HG03575 (cell line): Measurements from ENCODE around the gene CLDN10.
"Not testable (repeated sequence)": the region's sequence is repeated elsewhere in the genome, so short reads cannot be mapped to it uniquely, and the experiment has no call there.

ENCODE experiments used
- ATAC-seq: cut with Tn5 transposase; IDR thresholded peaks from one replicate; pipeline ENCODE4 v1.9.1; 2021; ENCODE audit not compliant: unreplicated experiment, insufficient number of reproducible peaks, low FRiP score; ENCODE audit errors: extremely low read depth

Gene CLDN10, protein sequence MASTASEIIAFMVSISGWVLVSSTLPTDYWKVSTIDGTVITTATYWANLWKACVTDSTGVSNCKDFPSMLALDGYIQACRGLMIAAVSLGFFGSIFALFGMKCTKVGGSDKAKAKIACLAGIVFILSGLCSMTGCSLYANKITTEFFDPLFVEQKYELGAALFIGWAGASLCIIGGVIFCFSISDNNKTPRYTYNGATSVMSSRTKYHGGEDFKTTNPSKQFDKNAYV

DNA sequence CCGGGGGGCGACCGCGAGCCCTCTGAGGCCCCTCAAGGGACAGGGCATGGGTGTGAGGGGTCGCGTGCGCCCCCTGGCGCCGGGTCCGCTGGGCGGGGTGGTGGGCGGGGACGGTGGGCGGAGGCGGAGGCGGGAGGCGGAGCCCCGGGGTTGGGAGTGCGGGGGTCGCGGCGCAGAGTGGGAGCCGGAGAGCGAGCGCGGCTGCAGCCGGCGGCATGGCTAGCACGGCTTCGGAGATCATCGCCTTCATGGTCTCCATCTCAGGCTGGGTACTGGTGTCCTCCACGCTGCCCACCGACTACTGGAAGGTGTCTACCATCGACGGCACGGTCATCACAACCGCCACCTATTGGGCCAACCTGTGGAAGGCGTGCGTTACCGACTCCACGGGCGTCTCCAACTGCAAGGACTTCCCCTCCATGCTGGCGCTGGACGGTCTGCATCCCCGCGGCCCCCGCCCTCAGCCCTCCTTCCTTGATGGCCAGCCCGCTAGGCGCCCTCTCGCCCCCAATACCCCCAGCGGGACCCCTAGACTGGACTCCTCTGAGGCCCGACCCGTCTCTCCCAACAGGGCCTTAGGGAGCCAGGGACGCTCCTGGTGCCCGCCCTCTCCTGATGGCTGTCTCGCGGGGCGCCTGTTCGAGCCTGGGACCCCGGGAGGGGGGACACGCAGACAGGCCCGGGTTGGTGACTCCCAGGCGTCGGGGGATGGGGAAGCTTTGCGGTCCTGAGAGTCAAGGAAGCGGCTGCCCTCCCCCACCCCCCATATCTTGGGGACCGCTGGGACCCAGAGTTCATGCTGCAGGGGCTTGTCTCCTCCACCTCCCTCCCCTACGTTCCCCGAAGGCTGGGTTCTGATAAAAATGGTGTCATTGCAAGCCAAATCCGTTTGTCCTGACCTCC lies at the start of gene CLDN10:
CLDN10 (plus strand) TSS at position 182 of the 903 bp plus-strand sequence; CDS start at position 216, 34 bp downstream.
- ATAC-seq, result no peak

DNA sequence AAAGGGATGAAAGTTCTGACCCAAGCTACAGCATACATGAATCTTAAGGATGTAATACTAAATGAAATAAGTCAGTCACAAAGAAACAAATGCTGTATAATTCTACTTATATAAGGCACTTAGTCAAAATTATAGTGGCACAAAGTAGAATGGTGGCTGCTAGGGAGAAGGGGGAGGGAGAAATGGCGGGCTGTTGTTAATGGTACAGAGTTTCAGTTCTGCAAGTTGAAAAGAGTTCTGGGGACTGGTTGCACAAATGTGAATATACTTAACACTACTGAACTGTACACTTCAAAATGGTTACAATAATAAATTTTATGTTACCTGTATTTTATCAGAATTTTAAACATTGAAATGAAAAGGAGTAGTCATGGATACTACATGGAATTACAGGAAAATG lies 48.9 kb upstream of the CLDN10 start:
- no peak for ATAC-seq

DNA sequence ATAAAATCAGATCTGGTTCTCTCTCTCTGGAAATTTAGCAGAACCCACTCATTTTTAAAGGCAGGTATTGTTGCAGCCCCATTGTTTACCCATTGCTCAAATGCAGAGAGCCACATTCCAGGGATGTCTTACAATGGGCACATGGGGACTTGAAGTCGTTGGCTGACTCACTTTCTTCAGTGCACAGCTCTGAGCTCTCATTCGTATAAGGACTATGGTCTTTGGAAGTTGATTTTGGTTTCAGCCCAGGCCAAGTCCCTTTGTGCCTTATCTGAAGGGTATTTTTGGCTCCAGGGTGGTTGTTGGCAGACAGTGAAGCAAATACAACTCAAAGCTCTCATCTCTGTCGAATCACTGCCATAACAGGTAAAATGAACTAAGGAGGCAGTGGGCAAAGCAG lies 47.3 kb upstream of the CLDN10 start:
- no peak for ATAC-seq

DNA sequence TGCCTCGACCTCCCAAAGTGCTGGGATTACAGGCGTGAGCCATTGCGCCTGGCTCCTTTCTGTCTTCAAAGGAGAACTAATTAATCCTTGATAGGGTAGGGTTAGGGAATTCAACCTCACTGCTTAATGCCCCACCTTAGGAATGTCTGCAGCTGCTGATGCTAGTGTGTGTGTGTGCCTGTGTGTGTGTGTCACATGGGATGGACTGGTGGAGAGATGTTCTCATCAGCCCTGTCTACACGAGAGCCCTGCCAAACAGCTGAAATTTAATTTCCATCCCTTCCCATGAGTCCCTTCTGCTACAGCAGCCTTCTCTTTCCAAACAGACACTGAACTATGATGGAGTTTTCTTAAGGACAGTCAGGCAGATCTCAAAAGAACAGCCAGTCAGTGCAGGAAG lies 46.5 kb upstream of the CLDN10 start:
- ATAC-seq, result no peak

DNA sequence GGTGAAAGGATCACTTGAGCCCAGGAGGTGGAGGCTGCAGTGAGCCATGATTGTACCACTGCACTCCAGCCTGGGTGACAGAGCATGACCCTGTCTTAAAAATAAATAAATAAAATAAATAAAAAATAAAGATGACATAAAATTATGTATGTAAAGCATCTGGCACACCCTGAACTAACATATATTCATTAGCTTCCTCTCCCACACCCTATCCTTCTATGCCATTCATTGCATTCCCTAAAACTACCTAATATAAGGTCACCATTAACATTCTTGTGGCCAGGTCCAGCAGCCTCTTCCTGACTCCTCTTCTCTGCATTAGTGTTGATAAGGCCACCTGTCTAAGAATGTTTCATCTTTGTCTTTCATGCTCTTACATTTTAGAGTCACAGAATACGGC lies 44.5 kb upstream of the CLDN10 start:
- no peak for ATAC-seq

DNA sequence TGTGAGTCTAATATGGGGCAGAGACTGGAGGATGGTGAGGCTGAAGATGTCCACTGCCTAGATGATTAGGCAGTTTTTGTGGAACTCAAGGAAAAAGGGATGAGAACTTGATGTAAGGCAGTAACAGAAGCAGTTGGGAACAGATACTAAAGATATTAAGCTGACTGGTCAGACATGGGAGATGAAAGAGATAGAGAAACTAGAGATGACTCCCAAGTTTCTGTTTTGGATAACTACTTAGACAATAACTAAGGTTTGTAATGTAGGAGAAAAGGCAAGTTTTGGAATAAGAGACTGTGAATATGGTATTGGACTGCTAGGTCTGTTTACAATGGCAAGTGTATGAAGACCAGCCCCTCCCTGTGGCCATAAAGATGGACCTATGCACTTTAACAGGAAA lies 43.5 kb upstream of the CLDN10 start:
- no peak for ATAC-seq

DNA sequence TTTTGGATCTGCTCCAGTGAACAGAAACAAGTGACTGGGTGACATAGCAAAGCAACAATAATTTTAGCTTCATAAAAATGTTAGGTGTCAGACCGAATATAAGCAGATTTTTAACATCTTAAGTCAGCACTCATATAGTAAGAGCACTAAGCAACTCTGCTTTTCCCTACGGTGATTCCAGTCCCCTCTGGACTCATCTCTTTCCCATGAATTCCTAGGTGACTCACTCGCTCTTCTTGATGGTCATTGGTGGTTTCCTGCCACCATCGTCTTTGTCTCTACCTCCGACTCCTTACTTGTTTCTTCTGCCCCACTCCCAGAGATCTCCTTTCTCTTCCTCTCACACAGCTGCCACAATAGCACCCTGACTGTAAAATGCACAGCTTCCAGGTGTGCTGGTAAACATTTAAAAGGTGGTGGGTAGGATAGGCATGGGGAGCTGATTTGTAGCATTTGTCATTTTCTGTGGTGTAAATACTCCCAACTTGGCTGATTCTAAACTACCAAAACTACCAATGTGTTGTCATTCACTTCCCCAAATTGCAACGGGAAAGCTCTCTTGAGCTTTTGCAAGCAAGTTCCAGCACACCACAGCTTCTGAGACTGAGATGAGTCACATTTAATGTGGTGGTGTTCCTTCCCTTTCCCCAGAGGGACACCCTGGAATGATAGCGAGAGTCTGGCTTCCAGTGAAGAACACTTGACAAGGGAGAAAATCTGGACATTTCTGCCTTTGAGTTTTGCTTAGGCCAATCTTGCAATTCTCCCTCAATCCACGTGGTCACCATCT lies 42.8 kb upstream of the CLDN10 start:
- no peak for ATAC-seq

DNA sequence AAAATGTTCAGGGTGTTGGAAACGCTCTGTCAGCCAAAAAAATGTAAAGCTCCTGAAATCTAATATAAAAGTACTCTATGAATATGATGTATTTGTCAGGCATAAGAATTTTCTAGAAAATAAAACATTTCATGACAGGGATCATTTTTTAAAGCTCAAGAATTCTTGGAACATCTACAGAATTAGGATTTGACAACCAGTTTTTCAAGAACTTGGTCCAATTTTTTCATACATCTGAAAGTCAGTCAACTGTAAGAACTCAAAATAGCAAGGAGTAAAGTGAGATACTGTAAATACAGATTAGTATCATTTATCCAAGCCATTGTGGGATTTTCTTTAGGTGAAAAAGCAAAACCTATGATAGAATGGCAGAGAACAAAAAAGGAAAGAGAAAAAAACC lies 41.6 kb upstream of the CLDN10 start:
- ATAC-seq, result no peak

DNA sequence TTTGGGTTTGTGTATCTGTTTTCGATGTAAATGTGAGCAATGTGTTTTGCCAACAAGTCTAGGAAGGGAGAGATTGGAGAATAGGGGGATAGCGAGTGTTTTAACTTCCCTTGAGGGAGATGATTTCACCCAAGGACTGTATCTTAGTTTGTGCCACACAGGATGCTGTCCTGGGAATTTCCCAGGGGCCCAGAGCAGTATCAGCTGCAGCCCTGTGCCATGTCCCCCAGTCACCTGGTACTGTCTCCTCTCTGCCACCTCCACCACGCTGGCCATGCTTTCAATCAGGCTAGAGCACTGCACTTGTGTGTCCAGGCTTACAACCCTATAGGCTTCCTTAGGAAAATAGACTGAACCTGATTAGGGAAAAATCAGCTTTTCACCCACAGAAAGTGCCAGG lies 40.1 kb upstream of the CLDN10 start:
- ATAC-seq, result no peak

DNA sequence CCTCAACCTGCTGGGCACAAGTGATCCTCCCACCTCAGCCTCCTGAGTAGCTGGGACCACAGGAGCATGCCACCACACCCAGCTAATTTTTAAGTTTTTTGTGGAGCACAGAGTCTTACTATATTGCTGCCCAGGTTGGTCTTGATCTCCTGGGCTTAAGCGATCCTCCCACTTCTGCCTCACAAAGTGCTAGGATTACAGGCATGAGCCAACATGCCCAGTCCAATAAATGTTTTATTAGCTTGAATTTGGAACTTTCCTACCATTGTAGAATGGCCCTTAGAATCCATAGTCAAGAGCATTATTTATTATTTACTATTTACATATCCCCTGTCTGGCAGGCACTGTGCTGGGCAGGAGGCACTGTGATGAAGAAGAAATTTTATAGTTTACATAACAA lies 39.6 kb upstream of the CLDN10 start:
- no peak for ATAC-seq

DNA sequence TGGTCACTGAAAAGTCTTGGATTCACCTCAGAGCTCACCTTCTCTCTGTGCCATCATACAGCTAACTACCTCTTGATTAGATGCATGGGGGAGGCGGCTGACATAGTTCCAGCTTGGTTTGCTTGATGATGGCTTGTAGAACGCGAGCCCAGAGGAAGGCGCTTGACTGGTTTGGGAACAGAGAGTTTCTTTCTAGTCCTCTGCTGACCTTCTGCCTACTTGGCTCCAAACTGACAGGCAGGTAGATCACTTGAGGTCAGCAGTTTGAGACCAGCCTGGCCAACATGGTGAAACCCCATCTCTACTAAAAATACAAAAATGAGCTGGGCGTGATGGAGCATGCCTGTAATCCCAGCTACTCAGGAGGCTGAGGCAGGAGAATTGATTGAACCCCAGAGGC lies 36.9 kb upstream of the CLDN10 start:
- ATAC-seq, result not testable (repeated sequence)

DNA sequence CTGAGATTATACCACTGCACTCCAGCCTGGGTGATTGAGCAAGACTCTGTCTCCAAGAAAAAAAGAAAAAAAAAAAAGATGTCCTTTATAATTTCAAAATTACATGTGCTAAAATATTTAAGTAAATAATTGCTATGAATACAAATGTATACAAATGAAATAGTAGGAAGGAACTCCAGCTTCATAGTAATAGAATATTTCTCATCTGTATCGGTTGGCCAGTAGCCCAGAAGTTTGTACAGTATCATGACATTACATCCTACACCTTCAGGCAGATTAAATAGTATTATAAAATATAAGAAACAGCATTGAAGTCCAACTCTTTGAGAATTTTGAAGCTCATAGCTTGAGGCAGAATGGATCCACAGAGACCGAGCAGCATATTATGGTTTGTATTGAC lies 36.5 kb upstream of the CLDN10 start:
- no peak for ATAC-seq

DNA sequence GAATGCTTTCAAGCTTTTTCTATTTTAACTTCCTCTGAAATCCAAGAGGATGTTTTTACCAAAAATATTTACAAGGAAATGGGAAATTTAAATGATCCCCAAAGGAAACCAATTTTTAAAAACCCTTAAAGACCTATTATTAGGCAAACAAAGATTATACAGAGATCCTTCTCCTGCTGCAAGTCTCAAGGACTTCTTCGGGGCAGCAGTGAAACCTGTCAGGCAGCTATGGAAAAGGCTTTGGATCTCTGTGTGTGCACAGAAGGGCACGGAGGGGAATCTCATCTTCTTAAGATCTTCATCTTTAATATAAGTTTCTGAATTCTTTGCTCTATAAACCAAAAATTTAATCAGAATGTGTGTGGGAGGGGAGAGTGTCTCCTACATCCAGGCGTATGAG lies 36.0 kb upstream of the CLDN10 start:
- ATAC-seq, result no peak

DNA sequence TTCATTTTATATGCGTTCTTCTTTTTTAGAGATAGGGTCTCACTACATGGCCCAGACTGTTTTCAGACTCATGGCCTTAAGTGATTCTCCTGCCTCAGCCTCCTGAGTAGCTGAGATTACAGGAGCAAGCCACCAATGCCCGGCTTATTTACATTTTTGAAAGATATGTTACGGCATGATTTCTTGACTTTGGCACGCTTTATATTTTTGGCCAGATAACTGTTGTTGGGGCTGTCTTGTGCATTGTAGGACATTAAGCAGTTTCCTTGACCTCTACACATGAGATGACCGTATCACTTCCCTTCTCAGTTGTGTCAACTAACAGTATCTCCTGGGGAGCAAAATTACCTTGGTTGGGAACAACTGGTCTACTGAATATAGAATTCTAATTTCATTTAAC lies 28.9 kb upstream of the CLDN10 start:
- no peak for ATAC-seq

DNA sequence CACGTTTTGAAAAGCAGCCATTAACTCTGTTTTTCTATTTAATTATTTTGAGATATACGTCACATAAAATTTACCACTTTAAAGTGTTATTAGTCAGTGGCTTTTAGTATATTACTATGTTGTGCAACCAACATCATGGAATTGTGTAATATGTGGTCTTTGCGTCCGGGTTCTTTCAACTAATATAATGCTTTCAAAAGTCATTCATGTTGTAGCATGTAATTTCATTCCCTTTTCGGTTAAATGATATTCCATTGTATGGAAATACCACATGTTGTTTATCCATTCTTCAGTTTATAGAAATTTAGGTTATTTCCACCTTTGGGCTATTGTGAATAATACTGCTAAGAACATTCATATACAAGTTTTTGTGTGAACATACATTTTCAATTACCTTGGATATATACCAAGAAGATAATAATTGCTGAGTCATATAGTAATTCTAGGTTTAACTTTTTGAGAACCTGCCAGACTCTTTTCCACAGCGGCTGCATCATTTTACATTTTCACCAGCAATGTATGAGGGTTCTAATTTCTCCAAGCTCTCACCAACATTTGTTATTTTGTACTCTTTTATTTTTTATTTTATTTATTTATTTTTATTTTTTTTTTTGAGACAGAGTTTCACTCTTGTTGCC lies 28.1 kb upstream of the CLDN10 start:
- ATAC-seq, result no peak

DNA sequence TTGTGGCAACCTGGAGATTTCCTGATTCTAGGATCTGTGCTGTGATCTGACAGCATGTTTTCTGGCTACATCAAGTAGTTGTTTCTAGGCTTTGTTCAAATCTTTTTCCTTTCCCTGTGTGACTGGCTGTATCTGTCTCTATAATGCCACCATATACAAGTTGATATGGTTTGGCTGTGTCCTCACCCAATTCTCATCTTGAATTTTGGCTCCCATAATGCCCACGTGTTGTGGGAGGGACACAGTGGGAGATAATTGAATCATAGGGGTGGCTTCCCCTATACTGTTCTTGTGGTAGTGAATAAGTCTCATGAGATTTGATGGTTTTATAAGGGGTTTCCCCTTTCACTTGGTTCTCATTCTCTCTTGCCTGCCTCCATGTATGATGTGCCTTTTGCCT lies 24.6 kb upstream of the CLDN10 start:
- ATAC-seq, result no peak

DNA sequence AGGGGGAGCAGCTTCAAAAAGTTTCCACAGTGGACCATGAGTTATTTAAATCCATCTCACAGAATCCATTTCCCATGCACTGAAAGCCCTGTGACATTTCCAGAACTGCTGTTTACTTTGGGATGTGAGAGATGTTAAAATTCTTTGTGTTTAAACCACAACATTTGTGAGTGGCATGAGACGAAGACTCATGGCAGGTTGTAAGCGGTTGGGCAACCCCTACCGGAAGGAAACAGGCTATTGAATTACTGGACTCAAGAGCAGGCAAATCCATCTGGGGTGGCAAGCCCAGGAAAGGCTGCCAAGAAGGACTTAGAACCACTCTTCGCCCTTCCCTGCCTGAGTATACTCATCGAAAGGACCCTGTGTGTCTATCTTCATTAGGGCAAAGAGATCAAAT lies 22.3 kb upstream of the CLDN10 start:
- no peak for ATAC-seq

DNA sequence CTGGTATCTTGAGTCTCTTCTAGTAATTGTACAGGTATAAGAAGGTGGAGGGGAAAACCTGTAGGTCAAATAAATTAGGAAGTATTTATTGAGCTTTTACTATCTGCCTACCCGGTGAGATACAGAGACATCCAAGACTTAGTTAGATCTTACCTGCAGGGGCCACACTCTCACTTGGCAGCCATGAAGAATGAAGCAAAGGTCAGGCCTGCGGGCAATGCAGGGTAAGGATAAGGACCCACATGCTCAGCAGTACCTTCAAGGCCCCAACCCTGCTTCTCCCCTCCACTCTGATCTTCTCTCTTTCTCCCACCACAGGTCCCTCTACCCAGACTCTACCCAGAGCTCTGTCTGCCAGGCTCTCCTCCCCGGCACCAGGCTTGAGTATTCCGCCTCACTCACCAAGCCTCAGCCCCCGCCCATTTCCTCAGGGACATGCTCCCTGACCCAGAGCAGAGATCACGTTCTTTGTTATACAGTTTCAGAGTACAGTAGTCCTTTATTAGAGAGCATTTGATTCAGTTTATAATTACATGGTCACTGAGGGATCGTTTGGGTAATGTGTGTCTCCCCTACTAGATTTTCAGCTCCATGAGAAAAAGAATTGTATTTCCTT lies 18.9 kb upstream of the CLDN10 start:
- no peak for ATAC-seq

DNA sequence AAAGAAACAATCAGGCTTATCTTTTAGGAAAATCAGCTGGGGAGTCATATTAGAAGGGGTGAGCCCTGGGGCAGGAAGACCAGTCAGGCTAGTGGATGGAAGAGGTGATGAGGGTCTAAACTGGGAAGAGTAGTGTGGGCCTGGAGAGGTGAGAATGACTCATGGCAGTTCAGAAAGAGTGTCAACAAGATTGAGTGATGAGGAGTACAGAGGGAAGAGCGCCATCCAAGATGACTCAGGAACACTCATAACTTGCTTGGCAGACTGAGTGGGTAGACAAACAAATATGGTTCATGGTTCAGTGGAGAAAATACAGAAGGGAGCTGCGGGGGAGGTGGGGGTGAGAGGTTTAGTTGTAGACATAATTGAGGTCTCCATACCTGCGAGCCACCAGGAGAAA lies 17.3 kb upstream of the CLDN10 start:
- ATAC-seq, result no peak
